Mucosa of rectum (tissue), 2 donors: ENCODE data around the gene CCDC149.

Experiments used
- H3K27ac ChIP-seq, 2 donors: one replicate each; pipeline ENCODE4 v1.7.0; 2013; ENCODE audit warnings: inconsistent platforms in 2 of 2, low read depth in 2 of 2, low read length in 2 of 2
- H3K27me3 ChIP-seq, 2 donors: one replicate each; pipeline ENCODE4 v1.7.0; 2013; ENCODE audit warnings: low read length in 2 of 2; ENCODE audit not compliant: control insufficient read depth in 2 of 2, insufficient read depth in 2 of 2
- H3K36me3 ChIP-seq, 2 donors: one replicate each; pipeline ENCODE4 v1.7.0; 2013; ENCODE audit warnings: low read length in 2 of 2; ENCODE audit not compliant: control insufficient read depth in 2 of 2, insufficient read depth in 2 of 2
- H3K4me1 ChIP-seq, 2 donors: one replicate each; pipeline ENCODE4 v1.7.0; 2013; ENCODE audit warnings: low read length in 2 of 2, mild to moderate bottlenecking in 1 of 2; ENCODE audit not compliant: control insufficient read depth in 2 of 2, insufficient read depth in 2 of 2
- H3K4me3 ChIP-seq, 2 donors: one replicate each; pipeline ENCODE4 v1.7.0; 2013; ENCODE audit warnings: low read length in 2 of 2
- H3K9ac ChIP-seq, 2 donors: one replicate each; pipeline ENCODE4 v1.7.0; 2013; ENCODE audit warnings: low read length in 2 of 2, low read depth in 1 of 2, mild to moderate bottlenecking in 1 of 2
- H3K9me3 ChIP-seq, 2 donors: one replicate each; pipeline ENCODE4 v1.7.0; 2013; ENCODE audit warnings: low read length in 2 of 2; ENCODE audit not compliant: control insufficient read depth in 2 of 2
- donor health status: healthy.
- donor health status: Normal muscosa, but diverticular disease.

CCDC149 gene

DNA sequence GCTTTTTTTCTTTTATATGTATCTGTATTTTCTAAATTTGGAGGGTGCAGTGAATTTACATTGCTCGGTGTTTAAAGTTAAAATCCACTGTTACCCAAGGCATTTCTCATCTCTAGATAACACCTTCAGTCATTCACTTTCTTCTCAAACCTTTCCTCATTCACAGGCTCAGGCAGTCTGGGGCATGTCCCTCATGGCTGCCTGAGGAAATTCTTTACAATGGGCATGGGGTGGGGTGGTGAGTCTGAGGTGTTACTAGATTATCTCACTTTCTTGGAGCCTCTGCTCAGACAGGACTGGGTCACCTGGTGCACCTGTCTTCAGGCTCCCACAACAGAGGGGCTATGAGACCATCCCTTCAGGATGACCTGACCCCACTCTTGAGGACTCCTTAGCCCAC lies 17.4 kb downstream of the CCDC149 start:
- no peak overlapping the region for H3K4me3 ChIP-seq
- no peak overlapping the region for H3K9ac ChIP-seq
- H3K4me1 ChIP-seq = peaks cover 0 to 2% of the 10 kb centered on the region in 2 donors
- H3K27me3 ChIP-seq = no peaks in the 10 kb centered on the region
- no peaks in the 10 kb centered on the region for H3K36me3 ChIP-seq
- no peaks in the 10 kb centered on the region for H3K9me3 ChIP-seq
- no peak overlapping the region for H3K27ac ChIP-seq

DNA sequence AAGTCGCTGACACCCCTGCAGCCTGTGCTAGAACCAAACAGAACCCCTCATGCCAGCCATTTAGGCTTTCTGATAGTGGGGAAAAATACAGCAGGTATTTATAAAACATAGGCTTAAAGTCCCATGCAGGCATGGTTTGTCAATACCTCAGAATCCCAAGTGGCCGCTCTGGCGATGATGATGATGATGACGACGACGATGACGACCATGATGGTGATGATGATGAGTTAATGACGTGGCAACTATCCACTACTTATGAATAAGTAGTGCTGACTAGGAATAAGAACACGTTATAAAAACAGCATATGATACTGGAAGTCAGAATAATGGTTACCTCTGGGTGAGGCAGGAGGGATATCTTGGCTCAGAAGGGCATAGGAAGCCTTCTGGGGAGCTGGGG lies 18.0 kb downstream of the CCDC149 start:
- no peaks in the 10 kb centered on the region for H3K27me3 ChIP-seq
- peaks cover 0 to 2% of the 10 kb centered on the region in 2 donors for H3K4me1 ChIP-seq
- H3K9me3 ChIP-seq = no peaks in the 10 kb centered on the region
- no peak overlapping the region for H3K9ac ChIP-seq
- no peak overlapping the region for H3K27ac ChIP-seq
- no peaks in the 10 kb centered on the region for H3K36me3 ChIP-seq
- H3K4me3 ChIP-seq = no peak overlapping the region

DNA sequence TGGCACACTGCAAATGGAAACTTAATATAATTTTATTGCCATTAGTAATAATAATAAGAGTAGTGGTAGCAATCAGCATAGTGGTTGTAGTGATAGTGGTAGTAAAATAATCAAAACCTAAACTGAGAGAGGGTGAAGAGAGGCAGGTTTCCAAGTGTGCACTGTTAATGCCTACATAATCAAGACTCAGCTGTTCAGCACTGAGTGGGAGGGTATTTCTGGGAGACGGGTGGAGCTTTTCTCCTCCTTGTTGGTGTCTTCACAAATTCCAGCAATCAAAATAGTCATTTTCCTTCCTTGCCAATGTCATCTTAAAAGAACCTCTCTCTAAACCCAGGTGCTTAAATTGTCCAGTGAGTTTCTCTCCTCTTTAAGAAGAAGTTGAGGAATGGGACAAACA lies 18.6 kb downstream of the CCDC149 start:
- no peaks in the 10 kb centered on the region for H3K9me3 ChIP-seq
- peaks cover 0 to 2% of the 10 kb centered on the region in 2 donors for H3K4me1 ChIP-seq
- H3K4me3 ChIP-seq = no peak overlapping the region
- no peak overlapping the region for H3K27ac ChIP-seq
- H3K9ac ChIP-seq = no peak overlapping the region
- H3K36me3 ChIP-seq = no peaks in the 10 kb centered on the region
- H3K27me3 ChIP-seq = no peaks in the 10 kb centered on the region

DNA sequence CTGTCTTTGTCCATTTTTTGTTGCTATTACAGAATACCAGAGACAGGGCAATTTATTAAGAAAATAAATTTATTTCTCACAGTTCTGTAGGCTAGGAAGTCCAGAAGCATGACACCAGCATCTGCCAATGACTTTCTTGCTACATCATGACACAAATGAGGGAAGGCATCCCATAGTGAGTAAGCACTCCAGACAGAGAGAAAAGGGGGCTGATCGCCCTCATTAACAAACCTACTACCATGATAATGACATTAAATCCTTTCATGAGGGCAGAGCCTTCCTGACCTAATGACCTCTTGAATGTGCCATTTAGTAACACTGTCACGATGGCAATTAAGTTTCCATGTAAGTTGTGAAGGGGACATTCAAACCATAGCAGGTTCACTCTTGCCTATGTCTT lies 20.1 kb downstream of the CCDC149 start:
- no peaks in the 10 kb centered on the region for H3K9me3 ChIP-seq
- no peak overlapping the region for H3K9ac ChIP-seq
- peaks cover 0 to 2% of the 10 kb centered on the region in 2 donors for H3K4me1 ChIP-seq
- no peaks in the 10 kb centered on the region for H3K27me3 ChIP-seq
- no peak overlapping the region for H3K27ac ChIP-seq
- no peak overlapping the region for H3K4me3 ChIP-seq
- no peaks in the 10 kb centered on the region for H3K36me3 ChIP-seq

DNA sequence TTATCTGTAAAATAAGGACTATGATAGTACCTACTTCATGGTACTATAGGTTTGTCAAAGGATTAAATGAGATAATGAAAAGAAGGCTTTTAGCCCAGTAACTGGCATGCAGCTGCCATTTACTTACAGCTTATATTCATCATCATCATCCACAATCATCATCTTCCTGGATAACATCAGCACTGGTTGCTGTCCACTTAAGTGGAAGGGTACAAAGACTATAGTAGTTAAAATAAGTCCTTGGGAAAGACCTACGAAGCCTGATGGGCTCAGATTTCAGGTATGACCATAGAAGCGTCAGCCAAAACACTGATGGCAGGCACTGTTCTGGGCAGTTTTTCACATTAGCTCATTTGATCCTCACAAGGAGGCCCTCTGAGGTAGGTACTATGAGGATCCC lies 20.6 kb downstream of the CCDC149 start:
- H3K27ac ChIP-seq = no peak overlapping the region
- no peak overlapping the region for H3K4me3 ChIP-seq
- H3K9me3 ChIP-seq = no peaks in the 10 kb centered on the region
- H3K9ac ChIP-seq = no peak overlapping the region
- H3K27me3 ChIP-seq = no peaks in the 10 kb centered on the region
- peaks cover 0 to 2% of the 10 kb centered on the region in 2 donors for H3K4me1 ChIP-seq
- no peaks in the 10 kb centered on the region for H3K36me3 ChIP-seq

DNA sequence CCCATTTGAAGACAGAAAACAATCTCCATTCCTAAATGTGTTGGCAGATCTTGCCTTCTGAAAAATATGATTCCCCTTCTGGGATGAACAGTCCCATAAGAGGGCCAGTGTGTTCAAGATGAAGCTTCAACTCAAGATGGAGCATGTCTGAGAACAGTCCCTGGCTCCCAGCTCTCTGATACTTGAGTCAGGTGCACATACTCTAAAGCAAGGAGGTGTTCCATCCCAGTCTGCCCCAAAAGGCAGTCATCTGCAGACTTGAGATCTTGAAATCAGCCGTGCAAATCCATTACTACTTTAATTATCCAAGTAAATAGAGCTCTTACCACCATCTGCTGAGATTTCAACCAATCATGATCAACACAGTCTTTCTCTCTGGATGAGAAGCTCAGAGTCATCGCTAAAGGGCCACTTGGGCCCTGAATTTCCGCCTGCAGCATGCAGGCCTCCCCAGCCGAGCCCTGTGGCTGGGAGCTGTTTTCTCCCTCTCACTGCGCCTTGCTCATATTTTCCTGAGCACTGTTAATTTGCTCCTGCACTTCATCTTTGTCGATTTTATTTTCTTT lies 22.2 kb downstream of the CCDC149 start:
- peaks cover 0 to under 1% of the 10 kb centered on the region in 2 donors for H3K4me1 ChIP-seq
- H3K36me3 ChIP-seq = no peaks in the 10 kb centered on the region
- no peak overlapping the region for H3K27ac ChIP-seq
- no peak overlapping the region for H3K4me3 ChIP-seq
- no peaks in the 10 kb centered on the region for H3K9me3 ChIP-seq
- H3K9ac ChIP-seq = no peak overlapping the region
- H3K27me3 ChIP-seq = no peaks in the 10 kb centered on the region

DNA sequence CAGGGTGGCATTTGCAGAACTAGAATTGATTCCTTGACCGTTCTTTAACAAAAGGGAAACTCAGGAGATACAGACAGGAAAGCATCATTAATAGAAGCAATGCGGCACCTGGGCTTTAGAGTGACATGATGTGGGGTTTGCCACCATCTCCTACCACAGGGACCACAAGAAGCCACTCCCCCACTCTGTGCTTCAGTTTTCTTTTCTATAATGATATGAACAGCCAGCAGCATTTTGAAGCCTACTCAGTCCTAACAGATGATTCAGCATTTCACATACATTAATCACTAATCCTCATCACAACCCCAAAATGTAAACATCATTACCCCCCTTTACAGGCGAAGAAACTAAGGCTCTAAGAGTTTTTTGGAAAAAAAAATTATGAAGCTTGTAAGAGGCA lies 22.9 kb downstream of the CCDC149 start:
- Histone ChIP-seq H3K9me3 (no peaks in the 10 kb centered on the region), H3K27ac (no peak overlapping the region), H3K9ac (no peak overlapping the region), H3K4me1 (no peaks in the 10 kb centered on the region), H3K36me3 (no peaks in the 10 kb centered on the region), H3K4me3 (no peak overlapping the region), H3K27me3 (no peaks in the 10 kb centered on the region)

DNA sequence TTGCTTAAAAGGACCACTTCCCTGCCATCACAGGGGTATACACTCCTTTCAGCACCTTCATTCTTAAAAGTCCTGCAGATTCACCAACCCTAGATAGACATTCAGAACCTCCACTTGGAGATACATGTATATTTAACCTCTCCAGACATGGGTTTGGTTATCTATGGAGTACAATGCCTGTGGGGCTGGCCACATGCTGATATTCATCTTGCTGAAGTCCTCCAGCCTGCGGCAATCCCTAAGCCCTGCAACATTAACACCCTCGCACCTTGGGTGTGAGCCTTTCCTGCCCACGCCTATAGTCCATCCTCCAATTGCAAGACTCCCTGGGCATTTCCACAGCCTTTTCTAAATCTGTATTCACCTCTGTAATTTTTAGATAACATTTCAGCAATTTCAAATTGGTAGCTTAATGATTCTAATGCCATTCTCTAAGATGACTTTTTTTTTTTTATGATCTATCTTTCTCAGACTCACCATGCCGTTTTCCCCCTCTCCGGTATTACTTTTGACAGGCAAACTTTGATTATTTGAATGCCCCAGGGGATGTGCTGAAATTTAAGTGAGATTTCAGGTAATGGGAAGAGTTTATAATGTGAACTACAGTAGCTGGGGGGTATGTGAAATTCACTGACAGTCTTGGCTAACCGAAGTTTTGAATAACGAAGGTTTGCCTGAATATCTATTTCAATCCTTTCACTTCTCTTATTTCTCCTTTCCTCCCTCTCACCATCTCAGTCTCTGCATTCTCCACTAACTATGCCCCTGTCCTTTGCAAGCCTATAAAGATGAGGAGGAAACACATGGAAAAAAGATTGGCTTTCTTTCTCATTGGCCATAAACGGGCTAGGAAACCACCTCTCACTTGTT lies 24.1 kb downstream of the CCDC149 start:
- Histone ChIP-seq H3K27ac (no peak overlapping the region), H3K9me3 (no peaks in the 10 kb centered on the region), H3K27me3 (no peaks in the 10 kb centered on the region), H3K9ac (no peak overlapping the region), H3K4me3 (no peak overlapping the region), H3K4me1 (no peaks in the 10 kb centered on the region), H3K36me3 (no peaks in the 10 kb centered on the region)

DNA sequence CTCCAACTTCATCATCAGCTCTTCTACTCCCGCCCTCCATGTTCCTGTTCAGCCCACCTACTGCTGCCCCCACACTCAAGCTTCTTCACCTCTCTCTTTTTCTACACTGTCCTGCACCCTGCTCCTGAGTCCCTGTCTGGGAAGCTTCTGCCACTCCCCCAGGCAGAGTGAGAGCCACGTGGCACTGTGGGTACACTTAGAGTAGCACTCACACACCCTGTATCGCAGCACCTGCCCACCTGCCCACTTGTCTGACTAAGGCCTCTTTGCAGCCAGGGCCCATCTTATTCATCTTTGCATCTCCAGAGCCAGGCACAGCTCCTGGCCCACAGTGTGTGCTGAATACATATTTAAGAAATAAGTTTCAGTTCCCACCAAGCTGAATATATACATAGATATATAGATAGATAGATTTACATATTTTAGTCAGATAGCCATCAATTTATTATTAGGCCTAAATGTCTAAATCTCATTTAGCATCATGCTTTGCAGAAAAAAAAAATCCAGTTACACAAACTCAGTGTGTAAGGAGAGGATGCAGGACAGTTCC lies 24.9 kb downstream of the CCDC149 start:
- H3K9me3 ChIP-seq = no peaks in the 10 kb centered on the region
- no peak overlapping the region for H3K9ac ChIP-seq
- no peaks in the 10 kb centered on the region for H3K36me3 ChIP-seq
- no peak overlapping the region for H3K27ac ChIP-seq
- H3K27me3 ChIP-seq = no peaks in the 10 kb centered on the region
- H3K4me3 ChIP-seq = no peak overlapping the region
- no peaks in the 10 kb centered on the region for H3K4me1 ChIP-seq

DNA sequence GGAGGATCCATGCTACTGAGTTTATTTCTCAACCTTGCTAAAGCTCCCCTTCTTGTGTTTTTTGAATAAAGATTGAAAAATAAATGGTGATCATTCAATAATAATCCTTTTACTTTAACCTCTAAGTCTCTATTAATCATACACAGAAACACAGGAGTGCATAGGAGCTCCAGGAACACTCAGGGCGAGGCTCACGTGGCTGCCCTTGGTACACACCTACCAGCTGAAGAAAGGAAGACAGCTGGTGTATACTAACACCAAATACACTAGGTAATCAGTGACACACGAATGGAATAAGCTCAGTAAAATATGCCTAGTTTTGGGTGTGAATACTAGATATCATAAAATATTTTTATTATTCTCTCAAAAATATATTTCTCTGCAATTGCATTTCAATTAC lies 26.2 kb downstream of the CCDC149 start:
- H3K4me1 ChIP-seq = no peaks in the 10 kb centered on the region
- H3K4me3 ChIP-seq = no peak overlapping the region
- H3K36me3 ChIP-seq = no peaks in the 10 kb centered on the region
- no peak overlapping the region for H3K27ac ChIP-seq
- H3K27me3 ChIP-seq = no peaks in the 10 kb centered on the region
- H3K9ac ChIP-seq = no peak overlapping the region
- no peaks in the 10 kb centered on the region for H3K9me3 ChIP-seq
